ENCODE measurements around the gene RTTN.

The RTTN gene

DNA sequence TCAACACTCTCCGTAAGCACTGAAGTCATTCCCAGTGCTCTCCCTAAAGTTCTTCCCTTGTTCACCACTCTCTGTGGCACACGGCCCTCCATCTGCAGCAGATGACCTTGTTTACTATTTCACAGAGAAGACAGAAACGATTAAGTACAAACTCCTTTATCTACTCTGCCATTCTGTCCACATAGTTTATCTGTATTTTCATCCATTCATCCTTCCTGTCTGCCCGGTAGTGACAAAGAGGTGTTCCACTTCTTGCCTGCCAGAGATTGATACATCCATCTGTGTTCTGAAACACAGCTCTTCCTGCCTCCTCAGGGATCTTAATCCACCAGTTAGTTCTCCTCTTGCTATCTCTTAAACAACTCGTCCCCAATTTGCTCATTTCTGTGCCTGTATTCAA, 179.9 kb downstream of the RTTN start:
- TF ChIP-seq GATA2 (IDR thresholded peaks at IDR 0.05; ENCODE audit: low read depth, low read length) (no peak), GATA3 (IDR thresholded peaks at IDR 0.05; ENCODE audit: low read depth, low read length) (no peak)

DNA sequence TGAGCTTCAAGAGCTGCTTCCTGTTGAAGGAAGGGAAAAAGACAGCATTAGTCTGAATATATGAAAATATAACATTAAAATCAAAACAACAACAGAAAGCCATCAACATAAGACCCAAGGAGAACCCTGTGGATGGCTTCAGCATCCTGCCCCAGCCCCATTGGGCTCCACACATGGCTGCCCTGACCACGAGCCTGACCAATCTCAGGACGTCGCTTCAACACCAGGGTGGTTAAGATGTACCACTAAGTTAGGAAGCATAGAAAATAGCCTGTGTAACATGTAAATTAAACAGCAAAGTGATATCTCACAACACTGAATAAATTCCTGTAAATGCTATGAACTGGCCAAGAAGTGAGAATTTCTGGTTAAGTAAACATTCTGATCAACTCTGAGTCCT, 180.7 kb downstream of the RTTN start:
- TF ChIP-seq GATA2 (IDR thresholded peaks at IDR 0.05; ENCODE audit: low read depth, low read length) (no peak), GATA3 (IDR thresholded peaks at IDR 0.05; ENCODE audit: low read depth, low read length) (no peak)

DNA sequence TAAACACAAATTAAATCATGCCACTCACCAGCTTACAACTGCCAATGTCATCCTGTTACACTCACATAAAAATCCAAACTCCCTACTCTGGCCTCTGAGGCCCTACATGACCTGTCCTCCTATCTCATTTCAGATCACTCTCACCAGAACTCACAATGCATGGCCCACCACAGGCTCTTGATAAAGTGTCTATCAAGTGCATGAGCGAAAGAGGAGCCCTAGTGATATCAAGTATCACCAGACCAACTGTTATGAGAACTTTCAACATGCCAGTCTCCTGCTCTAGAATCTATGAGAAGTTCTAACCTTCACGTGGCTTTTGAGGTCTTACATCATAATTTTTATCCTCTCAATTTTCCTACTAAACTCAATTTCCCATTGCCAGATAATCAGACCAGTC, 181.4 kb downstream of the RTTN start:
- TF ChIP-seq GATA2 (IDR thresholded peaks at IDR 0.05; ENCODE audit: low read depth, low read length) (no peak), GATA3 (IDR thresholded peaks at IDR 0.05; ENCODE audit: low read depth, low read length) (no peak)

DNA sequence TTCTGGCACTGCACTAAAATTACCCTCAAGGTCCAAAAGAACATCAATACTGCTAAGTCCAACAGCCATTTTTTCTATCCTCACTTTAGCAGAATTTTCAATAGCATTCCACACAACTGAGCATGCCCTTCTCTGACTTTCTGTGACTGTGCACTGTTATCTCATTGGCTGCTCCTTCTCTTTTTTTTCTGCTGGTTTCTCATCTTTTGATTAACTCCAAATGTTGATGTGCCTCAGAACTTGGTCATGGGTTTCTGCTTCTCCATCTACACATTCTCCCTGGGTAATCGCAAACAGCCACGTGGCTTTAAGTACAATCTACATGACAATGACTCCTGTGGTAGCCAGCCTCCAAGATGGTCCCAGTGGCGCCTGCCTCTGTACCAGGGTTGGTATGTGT, 182.9 kb downstream of the RTTN start:
- no peak for TF ChIP-seq GATA3 (IDR thresholded peaks at IDR 0.05; ENCODE audit: low read depth, low read length)
- no peak for TF ChIP-seq GATA2 (IDR thresholded peaks at IDR 0.05; ENCODE audit: low read depth, low read length)

- no peak for TF ChIP-seq GATA3 (IDR thresholded peaks at IDR 0.05; ENCODE audit: low read depth, low read length)
- TF ChIP-seq GATA2 (IDR thresholded peaks at IDR 0.05; ENCODE audit: low read depth, low read length), result no peak
Observed at GRCh38 chr18:70021498-70021897, 184.0 kb downstream of the RTTN start.

- TF ChIP-seq GATA3 (IDR thresholded peaks at IDR 0.05; ENCODE audit: low read depth, low read length), result no peak
- TF ChIP-seq GATA2 (IDR thresholded peaks at IDR 0.05; ENCODE audit: low read depth, low read length), result no peak
Observed at GRCh38 chr18:70021043-70021442, 184.4 kb downstream of the RTTN start.

DNA sequence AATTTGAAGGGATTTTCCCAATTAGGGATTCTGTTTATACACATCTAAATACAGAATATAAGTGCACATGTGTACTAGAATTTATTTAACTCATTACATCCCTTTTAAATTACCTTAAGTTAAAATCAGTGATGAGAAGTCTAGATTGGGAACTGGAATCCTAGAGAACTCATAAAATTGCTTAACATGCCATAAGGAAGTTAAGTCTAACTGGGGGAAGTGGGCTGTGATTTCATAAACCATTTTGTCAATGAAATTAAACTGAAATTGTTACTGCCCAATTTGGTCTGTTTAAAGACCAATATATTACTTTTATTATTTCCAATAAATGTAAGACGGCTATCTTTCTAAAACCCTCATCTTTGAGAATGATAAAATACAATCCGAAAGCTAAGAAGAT, 185.5 kb downstream of the RTTN start:
- TF ChIP-seq GATA3 (IDR thresholded peaks at IDR 0.05; ENCODE audit: low read depth, low read length) (no peak), GATA2 (IDR thresholded peaks at IDR 0.05; ENCODE audit: low read depth, low read length) (no peak)

DNA sequence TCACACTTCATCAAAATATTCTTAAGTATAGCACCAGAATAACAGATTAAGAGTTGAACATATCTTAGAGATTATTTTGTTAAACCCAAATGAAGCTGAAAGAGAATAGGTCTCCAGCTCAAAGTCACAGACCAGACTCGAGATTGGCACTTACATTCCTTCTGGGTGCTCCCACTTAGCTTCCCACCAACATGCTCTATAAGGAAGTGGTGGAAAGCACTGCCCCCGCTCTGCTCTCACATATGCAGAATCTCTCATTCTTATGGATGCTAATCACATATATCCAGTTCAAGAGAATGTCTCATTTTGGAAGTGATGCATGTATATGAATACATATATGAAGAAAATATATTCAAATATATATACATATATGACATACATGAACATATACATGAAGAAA, 186.4 kb downstream of the RTTN start:
- TF ChIP-seq GATA3 (IDR thresholded peaks at IDR 0.05; ENCODE audit: low read depth, low read length) (no peak), GATA2 (IDR thresholded peaks at IDR 0.05; ENCODE audit: low read depth, low read length) (no peak)

GRCh38 chr18:70015127-70015526, 190.4 kb downstream of the RTTN start:
- no peak for TF ChIP-seq GATA3 (IDR thresholded peaks at IDR 0.05; ENCODE audit: low read depth, low read length)
- TF ChIP-seq GATA2 (IDR thresholded peaks at IDR 0.05; ENCODE audit: low read depth, low read length), result no peak

GRCh38 chr18:70005580-70005979, 199.9 kb downstream of the RTTN start:
- TF ChIP-seq GATA3 (IDR thresholded peaks at IDR 0.05; ENCODE audit: low read depth, low read length), result no peak

GRCh38 chr18:70004696-70005095, 200.8 kb downstream of the RTTN start:
- no peak for TF ChIP-seq GATA2 (IDR thresholded peaks at IDR 0.05; ENCODE audit: low read depth, low read length)

DNA sequence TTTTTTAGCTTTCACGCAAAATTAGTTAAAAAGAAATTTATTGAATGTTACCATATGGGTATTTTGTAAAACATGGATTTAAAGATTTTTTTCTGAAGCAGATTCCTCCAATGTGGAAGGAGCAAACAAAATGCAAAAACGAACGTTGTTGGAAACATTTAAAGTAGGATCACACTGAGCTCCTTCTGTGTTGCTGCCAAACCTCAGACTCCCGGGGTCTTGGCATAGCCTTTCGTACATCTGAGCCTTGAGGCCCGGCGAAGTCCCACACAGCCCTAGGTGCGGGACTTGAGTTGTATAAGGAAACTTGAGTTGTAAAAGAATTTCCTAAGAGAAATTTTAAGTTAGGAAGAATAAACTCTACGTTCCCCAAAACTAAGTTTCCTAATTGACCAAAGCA, 205.8 kb downstream of the RTTN start:
- TF ChIP-seq GATA3 (IDR thresholded peaks at IDR 0.05; ENCODE audit: low read depth, low read length) (no peak), GATA2 (IDR thresholded peaks at IDR 0.05; ENCODE audit: low read depth, low read length) (no peak)

DNA sequence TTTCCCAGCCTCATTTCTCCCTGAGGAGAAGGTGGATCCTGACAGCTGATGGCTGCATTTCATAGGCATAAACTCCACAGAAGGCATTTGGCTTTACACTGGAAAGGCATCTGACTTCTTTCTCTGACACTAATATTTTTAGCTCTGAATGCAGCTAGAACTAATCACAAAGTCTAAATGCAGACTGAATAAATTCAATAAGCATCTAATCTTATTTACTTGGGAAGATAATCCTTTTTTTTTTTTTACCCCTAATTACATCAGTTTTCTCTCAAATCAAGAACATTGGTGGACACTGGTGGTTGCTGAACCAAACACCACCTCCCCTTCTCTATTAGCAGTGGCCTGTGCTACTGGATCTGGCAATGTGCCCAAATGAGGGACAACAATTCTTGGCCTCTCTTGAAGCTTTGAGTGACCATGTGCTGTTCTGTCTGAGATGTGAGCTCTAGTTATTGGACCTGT, 206.9 kb downstream of the RTTN start:
- peak; percentile 33; the same call in 1 of the 2 replicates for TF ChIP-seq GATA2 (IDR thresholded peaks at IDR 0.05; ENCODE audit: low read depth, low read length)
- TF ChIP-seq GATA3 (IDR thresholded peaks at IDR 0.05; ENCODE audit: low read depth, low read length), result 0 out of 2 replicates have a peak, but pooled peaks have one; percentile 20

DNA sequence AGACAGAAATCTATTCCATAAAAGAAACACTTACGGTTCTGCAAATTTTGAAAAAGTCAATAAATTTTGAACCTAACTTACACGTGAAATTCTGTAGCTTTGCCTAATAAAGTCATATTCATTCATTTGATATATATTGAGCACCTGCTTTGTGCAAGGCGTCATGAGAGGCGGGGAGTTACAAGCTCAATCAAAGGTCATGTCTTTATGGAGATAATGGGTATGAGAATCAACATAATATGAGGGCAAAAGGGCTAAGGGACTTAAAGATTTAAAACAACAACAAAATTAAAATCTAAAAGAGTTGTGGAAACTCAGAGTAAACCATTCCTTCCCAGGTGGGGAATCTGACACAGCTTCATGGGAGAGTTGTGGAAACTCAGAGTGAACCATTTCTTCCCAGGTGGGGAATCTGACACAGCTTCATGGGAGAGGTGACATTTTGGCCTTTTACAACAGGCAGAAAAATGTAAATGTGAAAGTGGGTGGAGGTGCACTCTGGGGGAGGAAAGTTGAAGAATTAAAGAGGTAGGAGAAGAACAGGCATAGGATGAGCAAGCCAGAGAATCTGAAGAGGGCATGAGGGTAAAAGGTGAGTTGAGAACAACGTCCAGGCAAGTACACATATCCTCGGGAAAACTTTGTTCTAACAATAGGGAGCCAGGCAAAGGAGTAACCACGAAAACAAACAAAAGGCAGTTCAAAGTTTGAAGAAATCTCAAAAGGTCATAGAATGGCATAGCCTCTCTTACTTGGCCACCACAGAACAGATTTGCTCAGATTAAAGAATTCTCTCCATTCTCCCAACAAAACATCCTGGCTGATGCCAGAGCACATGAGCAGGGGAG, 208.3 kb downstream of the RTTN start:
- no peak for TF ChIP-seq GATA3 (IDR thresholded peaks at IDR 0.05; ENCODE audit: low read depth, low read length)
- TF ChIP-seq GATA2 (IDR thresholded peaks at IDR 0.05; ENCODE audit: low read depth, low read length), result no peak

GRCh38 chr18:69996417-69996816, 209.1 kb downstream of the RTTN start:
- TF ChIP-seq GATA2 (IDR thresholded peaks at IDR 0.05; ENCODE audit: low read depth, low read length), result no peak
- no peak for TF ChIP-seq GATA3 (IDR thresholded peaks at IDR 0.05; ENCODE audit: low read depth, low read length)
